ENCODE measurements around the gene PLXNB3.

Gene PLXNB3

GRCh38 chrX:153766098-153766817, 2.2 kb downstream of the PLXNB3 start:
- ChIA-PET POLR2A (no interaction called here), CTCF (interaction anchor here (0.9 to 1.9 kb wide), 5 partner anchors 12 to 186 kb away, joined by 3 to 5 read pairs (median 3); no protein-coding TSS in a partner anchor)
- Histone ChIP-seq H3K27me3 (replicated peaks in 2 of 5; ENCODE audit: control insufficient read depth in 4 of 5, insufficient read depth in 5 of 5, low read length in 4 of 5) (peaks cover 0 to 3% (median 0%) of the 10 kb centered on the region in 5 experiments), H3K27ac (ENCODE audit: insufficient read depth in 1 of 2, low read depth in 1 of 2, low read length in 2 of 2, poor library complexity in 1 of 2, severe bottlenecking in 2 of 2) (peak overlapping the region in 1 of 2 experiments; percentile 58), H3K4me1 (ENCODE audit: control extremely low read depth in 1 of 4, control insufficient read depth in 4 of 4, insufficient read depth in 4 of 4, low read length in 3 of 4) (peaks cover 0 to 33% (median 25%) of the 10 kb centered on the region in 4 experiments), H3K4me3 (ENCODE audit: control insufficient read depth in 1 of 7, extremely low read depth in 1 of 7, insufficient read depth in 4 of 7, low read depth in 2 of 7, low read length in 6 of 7) (peak overlapping the region in 1 of 7 experiments; percentile 33), H3K36me3 (ENCODE audit: control insufficient read depth in 4 of 4, insufficient read depth in 4 of 4, low read length in 3 of 4) (no peaks in the 10 kb centered on the region), H3K9me3 (ENCODE audit: control extremely low read depth in 1 of 5, control insufficient read depth in 4 of 5, insufficient read depth in 2 of 5, low read depth in 1 of 5, low read length in 4 of 5) (no peaks in the 10 kb centered on the region)
- peak; percentile 50 to 84 (median 77) for DNase-seq
- WGBS (ENCODE audit: insufficient coverage) = 55% methylated on average over 12 of the region's 21 CpGs

GRCh38 chrX:153766871-153767673, 3.0 kb downstream of the PLXNB3 start:
- Histone ChIP-seq H3K4me1 (ENCODE audit: control extremely low read depth in 1 of 4, control insufficient read depth in 4 of 4, insufficient read depth in 4 of 4, low read length in 3 of 4) (peaks cover 0 to 33% (median 25%) of the 10 kb centered on the region in 4 experiments), H3K4me3 (ENCODE audit: control insufficient read depth in 1 of 7, extremely low read depth in 1 of 7, insufficient read depth in 4 of 7, low read depth in 2 of 7, low read length in 6 of 7) (no peak overlapping the region), H3K27me3 (replicated peaks in 2 of 5; ENCODE audit: control insufficient read depth in 4 of 5, insufficient read depth in 5 of 5, low read length in 4 of 5) (no peaks in the 10 kb centered on the region), H3K36me3 (ENCODE audit: control insufficient read depth in 4 of 4, insufficient read depth in 4 of 4, low read length in 3 of 4) (no peaks in the 10 kb centered on the region), H3K27ac (ENCODE audit: insufficient read depth in 1 of 2, low read depth in 1 of 2, low read length in 2 of 2, poor library complexity in 1 of 2, severe bottlenecking in 2 of 2) (no peak overlapping the region), H3K9me3 (ENCODE audit: control extremely low read depth in 1 of 5, control insufficient read depth in 4 of 5, insufficient read depth in 2 of 5, low read depth in 1 of 5, low read length in 4 of 5) (no peaks in the 10 kb centered on the region)
- WGBS (ENCODE audit: insufficient coverage) = 87% methylated on average over 55 of the region's 56 CpGs
- ChIA-PET POLR2A (no interaction called here), CTCF (interaction anchor here (0.9 to 1.8 kb wide), 4 partner anchors 11 to 156 kb away, joined by 3 to 5 read pairs (median 3); no protein-coding TSS in a partner anchor)
- no peak for DNase-seq

GRCh38 chrX:153767674-153768055, 3.6 kb downstream of the PLXNB3 start:
- POLR2A ChIA-PET = interaction anchor here (0.5 kb wide), 1 partner anchor 8 kb away, joined by 3 read pairs; no protein-coding TSS in a partner anchor
- 95% methylated on average over 18 of the region's 20 CpGs for WGBS (ENCODE audit: insufficient coverage)
- H3K4me1 ChIP-seq (ENCODE audit: control extremely low read depth in 1 of 4, control insufficient read depth in 4 of 4, insufficient read depth in 4 of 4, low read length in 3 of 4) = peaks cover 0 to 33% (median 25%) of the 10 kb centered on the region in 4 experiments

GRCh38 chrX:153768311-153769157, 4.5 kb downstream of the PLXNB3 start:
- no peak overlapping the region for H3K4me3 ChIP-seq (ENCODE audit: control insufficient read depth in 1 of 7, extremely low read depth in 1 of 7, insufficient read depth in 4 of 7, low read depth in 2 of 7, low read length in 6 of 7)
- no peaks in the 10 kb centered on the region for H3K36me3 ChIP-seq (ENCODE audit: control insufficient read depth in 4 of 4, insufficient read depth in 4 of 4, low read length in 3 of 4)
- H3K9me3 ChIP-seq (ENCODE audit: control extremely low read depth in 1 of 5, control insufficient read depth in 4 of 5, insufficient read depth in 2 of 5, low read depth in 1 of 5, low read length in 4 of 5) = no peaks in the 10 kb centered on the region
- no peaks in the 10 kb centered on the region for H3K27me3 ChIP-seq (replicated peaks in 2 of 5; ENCODE audit: control insufficient read depth in 4 of 5, insufficient read depth in 5 of 5, low read length in 4 of 5)
- 78% methylated on average over 19 of the region's 22 CpGs for WGBS (ENCODE audit: insufficient coverage)
- peak in 1 of 3 donors; percentile 11 for DNase-seq
- CTCF ChIA-PET = interaction anchor here (1.0 to 1.1 kb wide), 3 partner anchors 10 to 19 kb away, joined by 3 to 4 read pairs (median 3); no protein-coding TSS in a partner anchor
- H3K4me1 ChIP-seq (ENCODE audit: control extremely low read depth in 1 of 4, control insufficient read depth in 4 of 4, insufficient read depth in 4 of 4, low read length in 3 of 4) = peaks cover 0 to 33% (median 25%) of the 10 kb centered on the region in 4 experiments
- POLR2A ChIA-PET = no interaction called here
- H3K27ac ChIP-seq (ENCODE audit: insufficient read depth in 1 of 2, low read depth in 1 of 2, low read length in 2 of 2, poor library complexity in 1 of 2, severe bottlenecking in 2 of 2) = no peak overlapping the region

More at GRCh38 chrX:153767674-153768055, 3.6 kb downstream of the PLXNB3 start:
- no peaks in the 10 kb centered on the region for H3K36me3 ChIP-seq (ENCODE audit: control insufficient read depth in 4 of 4, insufficient read depth in 4 of 4, low read length in 3 of 4)
- CTCF ChIA-PET = interaction anchor here (1.0 to 1.1 kb wide), 3 partner anchors 11 to 12 kb away, joined by 3 to 4 read pairs (median 3); no protein-coding TSS in a partner anchor
- no peak overlapping the region for H3K4me3 ChIP-seq (ENCODE audit: control insufficient read depth in 1 of 7, extremely low read depth in 1 of 7, insufficient read depth in 4 of 7, low read depth in 2 of 7, low read length in 6 of 7)
- H3K27me3 ChIP-seq (replicated peaks in 2 of 5; ENCODE audit: control insufficient read depth in 4 of 5, insufficient read depth in 5 of 5, low read length in 4 of 5) = no peaks in the 10 kb centered on the region
- H3K9me3 ChIP-seq (ENCODE audit: control extremely low read depth in 1 of 5, control insufficient read depth in 4 of 5, insufficient read depth in 2 of 5, low read depth in 1 of 5, low read length in 4 of 5) = no peaks in the 10 kb centered on the region
- H3K27ac ChIP-seq (ENCODE audit: insufficient read depth in 1 of 2, low read depth in 1 of 2, low read length in 2 of 2, poor library complexity in 1 of 2, severe bottlenecking in 2 of 2) = no peak overlapping the region
- no peak for DNase-seq

- CTCF ChIA-PET = no interaction called here
- no peaks in the 10 kb centered on the region for H3K36me3 ChIP-seq (ENCODE audit: control insufficient read depth in 4 of 4, insufficient read depth in 4 of 4, low read length in 3 of 4)
- no peak for DNase-seq
- POLR2A ChIA-PET = no interaction called here
- H3K27me3 ChIP-seq (replicated peaks in 2 of 5; ENCODE audit: control insufficient read depth in 4 of 5, insufficient read depth in 5 of 5, low read length in 4 of 5) = no peaks in the 10 kb centered on the region
- peaks cover 0 to 30% (median 25%) of the 10 kb centered on the region in 4 experiments for H3K4me1 ChIP-seq (ENCODE audit: control extremely low read depth in 1 of 4, control insufficient read depth in 4 of 4, insufficient read depth in 4 of 4, low read length in 3 of 4)
- whole genome bisulfite sequencing (ENCODE audit: insufficient coverage) = 88% methylated on average over 19 of the region's 23 CpGs
- H3K4me3 ChIP-seq (ENCODE audit: control insufficient read depth in 1 of 7, extremely low read depth in 1 of 7, insufficient read depth in 4 of 7, low read depth in 2 of 7, low read length in 6 of 7) = no peak overlapping the region
- H3K9me3 ChIP-seq (ENCODE audit: control extremely low read depth in 1 of 5, control insufficient read depth in 4 of 5, insufficient read depth in 2 of 5, low read depth in 1 of 5, low read length in 4 of 5) = no peaks in the 10 kb centered on the region
- H3K27ac ChIP-seq (ENCODE audit: insufficient read depth in 1 of 2, low read depth in 1 of 2, low read length in 2 of 2, poor library complexity in 1 of 2, severe bottlenecking in 2 of 2) = no peak overlapping the region
Measured at GRCh38 chrX:153769158-153769864, 5.3 kb downstream of the PLXNB3 start.

GRCh38 chrX:153769865-153770600, 6.0 kb downstream of the PLXNB3 start:
- Histone ChIP-seq H3K36me3 (ENCODE audit: control insufficient read depth in 4 of 4, insufficient read depth in 4 of 4, low read length in 3 of 4) (no peaks in the 10 kb centered on the region), H3K27ac (ENCODE audit: insufficient read depth in 1 of 2, low read depth in 1 of 2, low read length in 2 of 2, poor library complexity in 1 of 2, severe bottlenecking in 2 of 2) (no peak overlapping the region), H3K27me3 (replicated peaks in 2 of 5; ENCODE audit: control insufficient read depth in 4 of 5, insufficient read depth in 5 of 5, low read length in 4 of 5) (no peaks in the 10 kb centered on the region), H3K4me1 (ENCODE audit: control extremely low read depth in 1 of 4, control insufficient read depth in 4 of 4, insufficient read depth in 4 of 4, low read length in 3 of 4) (peaks cover 0 to 29% (median 23%) of the 10 kb centered on the region in 4 experiments), H3K9me3 (ENCODE audit: control extremely low read depth in 1 of 5, control insufficient read depth in 4 of 5, insufficient read depth in 2 of 5, low read depth in 1 of 5, low read length in 4 of 5) (no peaks in the 10 kb centered on the region), H3K4me3 (ENCODE audit: control insufficient read depth in 1 of 7, extremely low read depth in 1 of 7, insufficient read depth in 4 of 7, low read depth in 2 of 7, low read length in 6 of 7) (no peak overlapping the region)
- CTCF ChIA-PET = no interaction called here
- POLR2A ChIA-PET = no interaction called here
- DNase-seq = no peak
- 89% methylated on average over 24 of the region's 25 CpGs for WGBS (ENCODE audit: insufficient coverage)

Measured in common myeloid progenitor, CD34-positive (primary cell).